Activated CD8-positive, alpha-beta memory T cell treated with anti-CD3 and anti-CD28 coated beads, Interleukin-2, amount 50 U/mL, for 48 hours (primary cell): Measurements from ENCODE around the gene KLHL36.

Experiments
- DNase-seq: peaks from one replicate; pipeline ENCODE4 v3.0.0-alpha.2; 2020

Gene KLHL36

DNA sequence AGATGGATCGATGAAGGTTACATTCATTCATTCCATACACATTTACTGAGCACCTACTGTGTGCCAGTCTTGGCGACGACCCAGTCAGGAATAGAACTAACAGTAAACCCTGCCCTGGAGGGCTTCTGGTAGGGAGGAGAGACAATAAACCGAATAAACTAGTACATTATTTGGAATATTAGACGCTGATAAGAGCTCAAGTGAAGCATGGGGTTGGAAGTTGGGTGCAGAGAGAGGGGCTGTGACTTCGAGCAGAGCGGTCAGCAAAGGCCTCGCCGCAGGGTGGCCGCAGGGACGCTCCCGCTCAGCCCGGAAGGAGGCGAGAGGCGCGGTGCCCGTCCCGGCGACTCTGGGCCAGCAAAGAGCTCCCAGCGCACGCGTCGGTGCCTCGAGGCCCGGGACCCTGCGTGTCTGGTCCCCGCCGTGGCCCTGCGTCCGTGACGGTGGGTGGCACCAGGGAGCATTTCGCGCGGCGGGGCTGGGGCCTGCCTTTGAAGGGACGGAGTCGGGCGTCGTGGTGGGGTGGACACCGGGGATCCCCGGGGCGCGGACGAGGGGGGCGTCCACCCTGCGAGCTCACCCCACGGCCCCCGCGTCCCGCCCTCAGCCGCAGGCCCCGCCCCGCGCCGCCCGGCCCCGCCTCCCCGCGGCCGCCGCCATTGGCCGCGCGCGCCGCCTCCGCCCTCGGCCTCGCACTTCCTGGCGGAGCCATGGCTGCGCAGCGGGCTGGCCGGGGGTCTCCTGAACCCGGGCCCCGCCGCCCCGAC is at the start of gene KLHL36:
KLHL36 (plus strand) TSS at position 684 of the 767 bp plus-strand sequence. CDS start 2,357 bp downstream, outside the sequence.
- peak; percentile 87 for DNase-seq

- DNase-seq, result peak; percentile 83
Measured at GRCh38 chr16:84599521-84600202, 48.6 kb upstream of the KLHL36 start.

DNA sequence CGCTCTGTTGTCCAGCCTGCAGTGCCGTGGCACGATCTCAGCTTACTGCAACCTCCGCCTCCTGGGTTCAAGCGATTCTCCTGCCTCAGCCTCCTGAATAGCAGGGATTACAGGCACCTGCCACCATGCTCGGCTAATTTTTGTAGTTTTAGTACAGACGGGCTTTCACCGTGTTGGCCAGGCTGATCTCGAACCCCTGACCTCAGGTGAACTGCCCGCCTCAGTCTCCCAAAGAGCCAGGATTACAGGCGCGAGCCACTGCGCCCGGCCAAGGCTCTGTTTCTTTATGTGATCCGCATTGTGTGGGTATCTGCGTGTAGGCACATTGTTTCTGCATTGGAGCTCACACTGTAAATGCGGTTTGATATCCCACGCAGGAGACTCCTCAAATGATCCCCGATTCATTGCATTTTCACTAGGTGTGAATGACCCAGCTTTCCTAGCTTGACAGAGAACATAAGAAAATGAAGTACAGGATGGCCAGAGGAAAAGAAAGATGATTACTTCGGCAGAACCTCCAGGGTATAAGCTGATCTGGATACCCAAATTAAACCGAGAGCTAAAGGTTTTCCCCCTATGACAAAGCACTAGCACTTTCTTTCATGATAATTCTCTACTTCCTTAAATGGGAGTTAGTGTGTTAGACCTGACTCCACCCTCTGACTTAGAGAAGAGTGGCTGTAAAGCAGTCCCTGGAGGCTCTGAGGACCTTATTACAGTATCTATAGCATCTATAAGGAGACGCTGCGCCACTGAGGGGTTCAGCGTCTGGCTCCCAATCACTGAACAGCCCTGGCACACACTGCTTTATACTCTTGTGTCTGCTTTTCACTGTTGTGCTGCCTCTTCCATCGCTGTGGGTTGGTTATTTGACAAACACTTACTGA is 47.7 kb upstream of the KLHL36 start:
- DNase-seq, result no peak

GRCh38 chr16:84603140-84603816 is 45.0 kb upstream of the KLHL36 start:
- DNase-seq, result peak; percentile 79

DNA sequence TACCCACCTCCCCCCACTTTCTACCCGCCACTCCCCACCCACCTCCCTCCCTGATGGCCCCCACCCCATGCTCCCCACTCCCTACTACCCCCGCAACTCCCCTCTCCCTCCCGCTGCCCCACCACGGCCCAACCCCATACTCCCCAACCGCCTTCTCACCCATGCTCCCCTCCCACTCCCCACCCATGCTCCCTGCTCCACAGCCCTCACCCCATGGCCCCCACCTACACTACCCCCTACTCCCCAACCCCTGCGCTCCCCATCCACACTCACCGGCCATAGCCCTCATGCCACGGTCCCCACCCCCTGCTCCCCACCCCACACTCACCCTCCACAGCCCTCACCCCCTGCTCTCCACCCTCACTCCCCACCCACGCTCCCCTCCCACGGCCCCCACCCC is 44.4 kb upstream of the KLHL36 start:
- DNase-seq, result no peak

- DNase-seq, result no peak
Measured at GRCh38 chr16:84604477-84605013, 43.8 kb upstream of the KLHL36 start.

GRCh38 chr16:84605339-84605848 is 42.9 kb upstream of the KLHL36 start:
- DNase-seq, result no peak

GRCh38 chr16:84606081-84606875 is 42.0 kb upstream of the KLHL36 start:
- no peak for DNase-seq

- no peak for DNase-seq
Measured at GRCh38 chr16:84607061-84607460, 41.2 kb upstream of the KLHL36 start.

- DNase-seq, result no peak
Measured at GRCh38 chr16:84607694-84608093, 40.6 kb upstream of the KLHL36 start.

DNA sequence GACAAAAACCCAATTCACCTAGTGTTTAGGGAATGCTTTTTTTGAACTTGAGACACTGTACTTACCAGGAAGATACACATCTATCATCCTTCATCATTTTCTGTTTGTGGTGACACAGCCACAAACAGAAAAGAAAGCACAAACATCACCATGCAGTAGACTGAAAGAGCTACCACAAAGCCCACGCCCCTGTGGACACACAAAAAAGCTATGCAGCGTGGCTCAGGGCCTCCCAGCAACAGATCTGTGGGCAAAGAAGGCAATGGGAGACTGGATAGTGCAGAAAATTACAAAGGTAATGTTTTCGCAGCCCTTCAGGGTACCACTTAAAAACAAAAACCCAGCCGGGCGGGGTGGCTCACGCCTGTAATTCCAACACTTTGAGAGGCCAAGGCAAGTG is 40.0 kb upstream of the KLHL36 start:
- no peak for DNase-seq

- DNase-seq, result no peak
Measured at GRCh38 chr16:84609563-84610177, 38.6 kb upstream of the KLHL36 start.

- no peak for DNase-seq
Measured at GRCh38 chr16:84610376-84610775, 37.9 kb upstream of the KLHL36 start.

DNA sequence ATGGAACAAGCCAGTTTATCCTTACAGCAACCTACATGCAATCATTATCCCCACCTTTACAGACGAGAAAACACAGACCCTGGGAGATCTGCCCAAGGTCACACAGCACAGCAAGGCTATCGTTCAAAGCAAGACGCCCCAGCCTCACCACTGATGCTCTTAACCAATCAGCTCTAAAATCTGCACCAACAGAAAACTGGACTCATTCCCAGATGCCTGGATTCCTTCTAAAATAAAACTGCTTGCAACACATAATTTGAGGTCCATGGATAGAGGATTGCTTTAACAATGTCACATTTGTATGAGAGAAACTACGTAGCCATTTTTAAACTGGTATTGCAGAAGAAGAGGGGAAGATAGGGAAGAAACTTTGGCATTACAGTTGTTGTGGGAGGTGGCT is 37.3 kb upstream of the KLHL36 start:
- DNase-seq, result no peak

DNA sequence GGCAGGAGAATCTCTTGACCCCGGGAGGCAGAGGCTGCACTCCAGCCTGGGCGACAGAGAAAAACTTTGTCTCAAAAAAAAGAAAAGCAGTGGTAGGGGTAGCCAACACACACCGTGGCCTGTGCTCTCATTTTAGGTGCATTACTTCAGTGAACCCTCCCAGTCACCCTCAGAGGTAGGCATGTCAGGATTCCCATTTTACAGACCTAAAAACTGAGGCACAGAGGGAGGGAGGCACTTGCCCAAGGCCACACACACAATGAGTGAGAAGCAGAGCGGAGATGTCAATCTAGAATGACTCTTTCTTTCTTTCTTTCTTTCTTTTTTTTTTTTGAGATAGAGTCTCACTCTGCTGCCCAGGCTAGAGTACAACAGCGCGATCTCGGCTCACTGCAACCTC is 35.6 kb upstream of the KLHL36 start:
- DNase-seq, result no peak

DNA sequence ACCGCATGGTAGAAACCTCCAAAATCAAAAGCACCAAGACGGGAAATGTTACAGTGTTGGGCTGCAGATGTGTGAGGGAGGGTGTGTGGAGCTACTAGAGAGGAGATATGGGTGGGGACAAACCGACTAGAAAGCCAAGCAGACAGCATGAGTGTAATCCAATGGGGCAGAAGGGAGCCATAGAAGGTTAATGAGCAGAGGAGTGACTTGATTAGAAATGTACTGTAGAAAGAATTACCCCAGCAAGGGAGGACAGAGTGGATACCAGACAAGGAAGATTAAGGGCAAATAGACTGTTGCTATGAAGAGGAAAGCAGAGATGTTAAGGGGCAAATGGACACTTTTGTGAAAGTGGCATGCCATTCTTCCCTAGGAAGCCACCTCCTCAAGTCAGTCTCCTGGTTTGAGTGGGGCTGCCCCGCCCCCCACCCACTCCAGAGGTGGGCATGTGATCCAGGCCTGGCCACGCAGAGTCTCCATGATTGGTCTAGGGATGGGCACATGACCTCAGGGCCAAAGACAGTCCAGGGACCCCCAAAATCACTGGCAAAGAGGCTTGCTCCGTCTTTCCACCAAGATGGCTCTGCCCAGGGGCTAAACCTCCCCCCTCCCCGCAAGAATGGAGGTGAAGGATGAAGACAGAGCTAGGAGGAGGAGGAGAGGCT is 34.8 kb upstream of the KLHL36 start:
- no peak for DNase-seq

DNA sequence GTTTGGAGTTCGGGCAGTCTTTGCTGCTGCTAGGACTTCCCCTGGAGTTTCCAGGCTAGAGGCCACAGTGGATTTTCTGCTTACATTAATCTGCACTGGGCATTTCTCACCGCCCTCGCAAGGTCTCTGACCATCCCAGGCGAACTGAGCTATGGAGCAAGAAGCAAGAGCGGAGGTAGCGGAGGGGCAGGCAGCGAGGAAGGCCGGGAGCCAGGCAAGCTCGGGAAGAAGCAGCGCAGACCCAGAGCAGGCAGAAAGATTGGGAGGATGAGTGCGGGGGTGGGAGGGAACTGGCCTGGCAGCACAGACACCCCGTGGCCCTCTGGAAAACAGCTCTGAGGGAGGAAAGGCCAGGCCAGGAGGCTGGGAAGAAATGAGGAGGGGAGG is 34.2 kb upstream of the KLHL36 start:
- DNase-seq, result no peak

- DNase-seq, result no peak
Measured at GRCh38 chr16:84614623-84614967, 33.7 kb upstream of the KLHL36 start.

GRCh38 chr16:84614968-84615813 is 33.1 kb upstream of the KLHL36 start:
- DNase-seq, result no peak

- DNase-seq, result no peak
Measured at GRCh38 chr16:84616515-84616914, 31.8 kb upstream of the KLHL36 start.
